Placental pericyte (primary cell): ENCODE data around the gene C4A. TPM values are rescaled to one million over a fixed set of nuclear protein-coding genes. Genes with fewer than 3 reads are reported as not detected.

ENCODE experiments used
- small RNA-seq: library from RNA; depleted of rRNA; stranded (forward); fragments of <200 nt; gene quantifications from one replicate; pipeline ENCODE3, GENCODE V24; 2012; ENCODE audit warnings: low replicate concordance
- total RNA-seq: library from RNA; depleted of rRNA; stranded (reverse); fragments of >200 nt; gene quantifications from 2 replicates; pipeline ENCODE4 v1.2.3, GENCODE V29; 2012

Gene C4A
- 1.7 and 10.3 TPM in 2 replicates for total RNA-seq

GRCh38 chr6:31981744-31982143 is at the start of gene C4A:
C4A (plus strand) TSS chr6:31982057; CDS start chr6:31982108, 51 bp downstream.

GRCh38 chr6:31945507-31946369 is 36.1 kb upstream of the C4A start, which contains the start of gene CFB:
CFB (plus strand) TSS chr6:31946095; CDS start chr6:31946222, 127 bp downstream.

DNA sequence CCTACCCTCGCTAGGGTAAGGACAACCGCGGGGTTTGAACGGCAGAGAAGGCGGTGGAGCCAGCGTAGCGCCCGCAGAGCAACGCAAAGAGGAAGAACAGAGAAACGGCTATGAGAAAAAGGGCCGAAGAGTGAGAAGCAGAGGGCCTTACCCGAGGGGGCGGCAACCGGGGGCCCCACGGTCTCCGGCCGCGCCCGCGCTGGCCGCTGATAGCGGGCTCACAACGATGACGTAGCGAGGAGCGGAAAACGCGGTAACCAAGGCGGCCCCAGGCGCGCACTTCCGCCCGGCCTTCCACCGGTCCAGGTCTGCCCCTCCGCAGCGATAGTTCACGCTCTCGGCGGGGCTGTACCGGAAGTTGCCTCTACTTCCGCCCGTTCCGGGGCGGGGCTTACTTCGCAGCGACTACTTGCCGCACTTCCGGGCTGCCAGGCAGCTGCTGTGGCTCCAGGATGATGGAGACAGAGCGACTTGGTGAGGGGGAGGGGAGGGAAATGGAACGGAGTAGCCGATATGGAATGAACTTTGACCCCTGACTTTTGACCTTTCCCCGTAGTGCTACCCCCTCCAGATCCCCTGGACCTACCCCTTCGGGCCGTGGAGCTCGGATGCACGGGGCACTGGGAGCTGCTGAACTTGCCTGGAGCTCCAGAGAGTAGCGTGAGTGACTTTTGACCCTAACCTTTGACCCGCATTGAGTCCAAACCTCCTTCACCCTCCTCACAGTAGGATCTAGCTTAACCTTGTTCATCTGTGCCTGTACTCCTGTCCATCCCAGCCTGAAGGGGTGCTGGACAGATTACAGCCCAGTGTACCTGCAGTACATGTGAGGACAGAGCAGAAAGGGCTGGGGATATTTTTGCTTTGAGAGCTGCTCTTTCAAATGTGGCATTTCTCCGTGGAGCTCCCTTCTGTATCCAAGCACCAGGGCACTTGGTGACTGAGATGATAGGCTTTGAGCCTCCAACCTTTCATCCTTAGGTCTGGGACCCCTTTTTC is 22.8 kb upstream of the C4A start, which contains the start of the genes NELFE and SKIC2:
NELFE (minus strand) TSS at position 231 of the 999 bp plus-strand sequence. CDS start 525 bp downstream, outside the sequence.
SKIC2 (plus strand) TSS at position 435 of the 999 bp plus-strand sequence; CDS start at position 453, 18 bp downstream.

GRCh38 chr6:31971993-31972708 is 9.7 kb upstream of the C4A start, which contains the start of gene DXO:
DXO (minus strand) TSS chr6:31972138; CDS start chr6:31971675, 463 bp downstream.

DNA sequence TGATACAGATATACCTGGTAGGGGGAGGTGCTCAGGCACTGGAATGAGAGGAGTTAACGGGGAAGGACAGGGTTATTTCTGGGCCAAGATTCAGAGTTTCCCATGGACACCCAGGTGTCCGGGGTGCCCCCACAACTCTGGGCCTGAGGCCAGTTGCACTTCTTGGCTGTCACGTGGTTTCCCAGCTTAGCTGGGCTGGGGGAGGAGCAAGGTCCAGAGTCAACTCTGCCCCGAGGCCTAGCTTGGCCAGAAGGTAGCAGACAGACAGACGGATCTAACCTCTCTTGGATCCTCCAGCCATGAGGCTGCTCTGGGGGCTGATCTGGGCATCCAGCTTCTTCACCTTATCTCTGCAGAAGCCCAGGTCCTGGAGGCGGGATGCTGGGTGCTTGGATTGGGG is 32.7 kb downstream of the C4A start, which contains the start of gene C4B:
C4B (plus strand) TSS at position 249 of the 400 bp plus-strand sequence; CDS start at position 300, 51 bp downstream.

GRCh38 chr6:32037598-32038524 is 56.0 kb downstream of the C4A start, which contains the start of gene CYP21A2:
CYP21A2 (plus strand) TSS chr6:32038415; CDS start chr6:32038423, 8 bp downstream.

Small RNA genes within 50 kb of the gene (small RNA-seq; reads per million reads assigned to genes)
- gene AL645922.1 = not detected

Other genes with a start within 250 kb of the C4A start
- gene CLIC1, start 245.5 kb upstream of the C4A start, total RNA-seq = 585 and 1,126 TPM in 2 replicates
- gene MSH5, start 242.1 kb upstream of the C4A start, total RNA-seq = 7.0 and 26.8 TPM in 2 replicates
- 0.44 and 1.1 TPM in 2 replicates for gene SAPCD1, start 219.4 kb upstream of the C4A start, total RNA-seq
- gene VWA7, start 204.7 kb upstream of the C4A start, total RNA-seq = 0.14 and 0.44 TPM in 2 replicates
- gene VARS1, start 186.3 kb upstream of the C4A start, total RNA-seq = 51.6 and 105 TPM in 2 replicates
- gene LSM2, start 175.1 kb upstream of the C4A start, total RNA-seq = 19.9 and 54.0 TPM in 2 replicates
- gene HSPA1L, start 166.8 kb upstream of the C4A start, total RNA-seq = 0.72 and 0.88 TPM in 2 replicates
- 81.4 and 101 TPM in 2 replicates for gene HSPA1A, start 166.5 kb upstream of the C4A start, total RNA-seq
- gene HSPA1B, start 154.3 kb upstream of the C4A start, total RNA-seq = 78.3 and 86.0 TPM in 2 replicates
- gene NEU1, start 119.2 kb upstream of the C4A start, total RNA-seq = 84.3 and 201 TPM in 2 replicates
- under 0.01 TPM in 1 of 2 replicates, not detected in the other for gene SLC44A4, start 103.1 kb upstream of the C4A start, total RNA-seq
- gene EHMT2, start 84.4 kb upstream of the C4A start, total RNA-seq = 35.0 and 51.1 TPM in 2 replicates
- gene ZBTB12, start 80.0 kb upstream of the C4A start, total RNA-seq = 1.4 and 2.8 TPM in 2 replicates
- 0.29 and 14.2 TPM in 2 replicates for gene C2, start 54.3 kb upstream of the C4A start, total RNA-seq
- 2.3 and 62.8 TPM in 2 replicates for gene CFB, start 36.0 kb upstream of the C4A start, total RNA-seq
- gene NELFE, start 23.1 kb upstream of the C4A start, total RNA-seq = 125 and 137 TPM in 2 replicates
- gene SKIC2, start 22.9 kb upstream of the C4A start, total RNA-seq = 51.0 and 70.0 TPM in 2 replicates
- 17.3 and 31.7 TPM in 2 replicates for gene DXO, start 9.9 kb upstream of the C4A start, total RNA-seq
- gene C4B, start 32.7 kb downstream of the C4A start, total RNA-seq = 1.4 and 6.3 TPM in 2 replicates
- gene CYP21A2, start 56.4 kb downstream of the C4A start, total RNA-seq = not detected in 2 replicates
- gene TNXB, start 127.3 kb downstream of the C4A start, total RNA-seq = 3.0 and 81.8 TPM in 2 replicates
- 28.8 and 39.2 TPM in 2 replicates for gene ATF6B, start 146.2 kb downstream of the C4A start, total RNA-seq
- gene FKBPL, start 148.2 kb downstream of the C4A start, total RNA-seq = 5.9 and 6.4 TPM in 2 replicates
- 0.29 and 0.44 TPM in 2 replicates for gene PRRT1, start 169.9 kb downstream of the C4A start, total RNA-seq
- 25.8 and 46.8 TPM in 2 replicates for gene PPT2, start 172.1 kb downstream of the C4A start, total RNA-seq
- 0.44 and 0.86 TPM in 2 replicates for gene EGFL8, start 182.5 kb downstream of the C4A start, total RNA-seq
- gene AGPAT1, start 194.0 kb downstream of the C4A start, total RNA-seq = 43.3 and 48.4 TPM in 2 replicates
- 24.3 and 35.6 TPM in 2 replicates for gene RNF5, start 196.3 kb downstream of the C4A start, total RNA-seq
- 0.29 and 0.66 TPM in 2 replicates for gene AGER, start 202.2 kb downstream of the C4A start, total RNA-seq
- 51.4 and 57.8 TPM in 2 replicates for gene PBX2, start 208.1 kb downstream of the C4A start, total RNA-seq
- 5.5 and 10.9 TPM in 2 replicates for gene GPSM3, start 210.6 kb downstream of the C4A start, total RNA-seq
- 0.44 and 1.1 TPM in 2 replicates for gene NOTCH4, start 242.0 kb downstream of the C4A start, total RNA-seq